Right lung (tissue), 5 donors: ENCODE data around the gene EYS. TPM values are rescaled to one million over a fixed set of nuclear protein-coding genes. Genes with fewer than 3 reads are reported as not detected.

ENCODE experiments used
- DNase-seq, 2 donors: peaks; one replicate each; pipeline ENCODE4 v3.0.0-alpha.2; 2013
- polyA plus RNA-seq, 5 donors: library from polyadenylated mRNA; unstranded; fragments of 120-200 nt; gene quantifications; one replicate each; pipeline versions ENCODE4 v1.2.1 to v1.2.3, GENCODE V29; 2013; ENCODE audit warnings: inconsistent platforms in 1 of 5, low replicate concordance in 1 of 5; ENCODE audit not compliant: insufficient read length in 5 of 5, insufficient read depth in 1 of 5

EYS gene
- polyA plus RNA-seq, 5 donors, result 0.28 to 0.72 (median 0.54) TPM

DNA sequence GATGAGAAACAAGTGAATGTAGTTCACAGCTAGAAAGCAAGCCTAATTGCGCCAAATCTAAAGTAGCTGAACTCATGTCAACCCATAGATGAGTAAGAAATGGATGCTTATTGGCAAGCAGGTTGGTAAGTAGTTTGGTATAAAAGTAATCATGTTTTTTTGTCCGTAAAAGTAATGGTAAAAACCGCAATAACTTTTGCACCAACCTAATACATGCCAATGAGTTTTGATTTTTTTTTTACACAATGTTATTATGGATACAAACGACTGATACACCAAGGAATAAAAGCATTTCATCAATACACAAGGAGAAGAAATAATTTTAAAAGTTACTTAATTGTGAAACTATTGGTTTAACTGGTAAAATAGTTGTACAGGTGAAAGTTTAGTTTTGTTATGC is 977.5 kb downstream of the EYS start:
- no peak for DNase-seq

DNA sequence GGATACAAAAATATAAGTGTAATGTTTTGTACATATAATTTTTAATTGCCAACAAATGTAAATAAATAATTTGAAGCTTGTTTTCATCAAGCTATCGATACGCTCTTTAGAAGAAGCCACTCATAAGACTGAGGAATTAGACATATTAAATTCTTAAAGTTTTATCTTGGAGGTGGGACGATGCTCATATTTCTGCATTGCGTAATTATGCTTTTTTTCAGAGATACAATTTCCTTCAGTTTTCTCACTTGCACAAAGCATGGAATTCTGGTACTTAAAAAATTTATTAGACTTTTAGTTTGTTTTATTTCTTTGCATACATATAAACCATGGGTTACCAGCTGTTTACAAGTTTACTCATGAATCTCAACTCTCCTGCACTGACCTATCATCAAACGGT is 980.0 kb downstream of the EYS start:
- DNase-seq, result no peak

DNA sequence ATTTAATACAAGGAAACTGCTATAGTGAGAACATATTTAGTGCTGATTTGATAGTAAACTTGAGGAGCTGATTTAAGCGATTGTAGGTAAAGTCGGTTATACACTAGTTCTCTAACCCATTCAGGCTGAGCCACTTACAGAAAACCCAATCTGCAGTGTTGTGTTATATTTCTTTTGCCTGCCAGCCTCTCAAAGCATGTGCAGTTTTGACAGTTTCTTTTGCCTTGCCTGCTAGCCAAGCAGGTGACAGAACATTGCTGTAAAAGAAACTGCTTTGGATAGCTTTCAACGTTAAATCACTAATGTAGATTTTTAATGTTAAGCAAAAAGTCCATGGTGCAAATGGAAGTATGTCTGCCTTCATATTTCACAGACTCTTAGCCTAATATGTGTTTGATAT is 982.9 kb downstream of the EYS start:
- no peak for DNase-seq

DNA sequence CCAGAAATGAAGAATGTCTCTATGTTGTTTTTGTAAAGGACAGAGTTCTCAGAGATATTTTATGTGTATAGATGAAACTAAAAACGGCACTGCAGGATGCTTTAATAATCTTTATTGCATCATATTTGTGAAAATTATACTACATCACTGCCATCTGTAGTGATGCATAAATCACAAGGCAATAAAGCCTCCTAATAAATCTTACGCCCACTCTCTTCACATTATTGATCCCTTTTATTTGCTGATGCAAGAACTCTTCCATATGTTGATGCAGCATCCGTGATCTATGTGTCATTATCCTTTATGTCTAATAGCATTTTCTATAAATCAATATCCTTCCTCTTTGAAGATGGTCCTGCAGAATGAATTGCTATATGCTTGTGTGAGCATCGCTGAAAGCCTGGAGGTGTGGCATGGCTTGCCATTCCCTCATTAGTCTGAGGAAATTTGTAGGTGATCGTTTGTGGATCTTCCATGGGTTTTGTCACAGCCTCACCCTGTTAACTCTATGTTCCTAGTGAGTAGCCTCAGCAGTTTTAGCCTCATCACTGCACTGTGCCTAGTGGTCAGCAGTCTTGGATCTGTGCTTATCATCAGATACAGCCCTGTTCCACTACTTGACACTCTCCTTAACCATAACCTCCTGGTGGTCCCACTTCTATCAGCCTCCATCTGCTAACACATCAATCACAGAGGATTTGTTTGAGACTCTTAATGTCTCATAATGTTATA is 983.5 kb downstream of the EYS start:
- no peak for DNase-seq

DNA sequence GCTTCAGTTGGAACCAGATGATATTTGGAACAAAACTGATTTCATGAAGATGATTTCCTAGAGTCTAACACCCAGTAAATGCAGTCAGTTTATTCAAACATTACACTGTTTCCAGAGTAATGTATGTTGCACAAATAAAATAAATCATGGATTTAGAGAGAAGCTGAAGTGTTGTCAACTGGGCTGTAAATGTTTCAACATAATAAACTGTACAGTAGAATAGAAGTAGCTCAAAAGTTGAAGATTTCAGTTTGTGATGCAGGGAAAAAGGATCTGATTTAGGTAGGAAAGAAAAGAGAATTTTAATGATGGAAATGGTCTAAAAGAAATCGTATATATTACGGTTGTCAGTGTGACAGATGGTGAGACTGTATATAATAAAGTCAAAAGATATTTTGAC is 985.2 kb downstream of the EYS start:
- DNase-seq, result no peak

DNA sequence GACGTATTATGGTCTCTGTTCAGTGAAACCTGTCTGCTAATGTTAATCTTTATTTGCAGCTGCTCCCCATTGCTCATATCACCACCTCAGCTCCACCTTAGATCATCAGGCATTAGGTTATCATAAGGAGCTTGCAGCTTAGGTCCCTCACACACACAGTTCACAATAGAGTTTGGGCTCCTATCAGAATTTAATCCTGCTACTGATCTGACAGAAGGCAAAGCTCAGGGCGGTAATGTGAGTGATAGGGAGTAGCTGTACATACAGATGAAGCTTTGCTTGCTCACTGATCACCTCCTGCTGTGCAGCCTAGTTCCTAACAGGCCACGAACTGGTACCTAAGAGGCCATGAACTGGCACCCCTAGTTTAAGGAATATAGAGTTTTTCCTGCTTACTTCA is 989.7 kb downstream of the EYS start:
- DNase-seq, result no peak

DNA sequence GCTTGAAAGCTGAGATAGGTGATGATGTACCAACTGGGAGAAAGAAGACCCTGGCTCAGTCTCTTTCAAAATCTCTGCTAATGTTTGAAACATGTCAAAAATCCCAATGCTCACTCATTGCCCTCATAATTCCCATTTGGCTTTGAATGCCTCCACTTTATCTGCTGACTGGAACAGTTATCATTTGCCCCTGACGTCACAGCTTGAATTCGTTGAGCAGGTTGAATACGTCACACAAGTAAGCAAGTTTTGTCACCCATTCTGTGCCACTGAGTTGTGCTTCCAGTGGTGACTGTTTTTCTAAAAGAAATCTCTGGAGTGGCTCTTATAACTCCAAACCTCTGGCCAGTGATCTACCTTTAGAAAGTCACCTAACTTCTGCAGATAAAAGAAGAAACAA is 991.4 kb downstream of the EYS start:
- DNase-seq, result no peak

DNA sequence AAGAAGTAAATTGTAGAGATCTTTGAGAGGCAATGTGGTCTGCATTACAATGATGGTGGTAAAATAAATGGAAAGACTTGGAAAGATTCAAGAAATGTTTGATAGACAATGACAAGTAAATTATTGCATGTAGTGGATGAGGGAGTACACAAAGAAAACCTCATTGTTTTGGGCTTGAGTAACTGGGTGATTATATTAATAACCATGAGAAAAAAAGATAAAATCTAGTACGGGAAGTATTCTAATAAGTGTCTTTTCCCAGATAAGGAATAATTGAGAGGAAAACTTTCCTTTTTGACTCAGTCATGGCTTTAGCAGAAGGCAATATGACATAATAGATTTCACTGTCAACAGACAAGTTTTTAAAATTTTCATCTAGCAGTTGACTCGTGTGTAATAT is 993.0 kb downstream of the EYS start:
- DNase-seq, result no peak

DNA sequence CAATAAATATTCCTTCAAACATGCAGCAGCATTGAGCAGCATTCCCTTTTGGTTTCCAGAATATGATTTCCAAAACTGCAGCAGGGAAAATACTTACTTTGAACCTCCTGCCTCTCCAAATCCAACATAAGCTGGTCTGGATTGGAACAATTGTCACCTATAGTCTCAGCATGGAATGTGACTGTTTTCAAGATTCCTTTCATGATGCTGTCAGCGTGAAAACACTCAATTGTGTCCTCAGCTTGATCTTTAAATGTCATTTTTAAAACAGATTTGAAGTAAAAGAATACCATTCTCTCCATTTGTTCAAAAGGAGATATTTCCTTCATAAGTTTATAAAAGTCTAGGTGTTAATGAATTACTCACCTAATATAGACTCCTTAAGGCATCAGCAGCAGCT is 993.9 kb downstream of the EYS start:
- DNase-seq, result no peak

DNA sequence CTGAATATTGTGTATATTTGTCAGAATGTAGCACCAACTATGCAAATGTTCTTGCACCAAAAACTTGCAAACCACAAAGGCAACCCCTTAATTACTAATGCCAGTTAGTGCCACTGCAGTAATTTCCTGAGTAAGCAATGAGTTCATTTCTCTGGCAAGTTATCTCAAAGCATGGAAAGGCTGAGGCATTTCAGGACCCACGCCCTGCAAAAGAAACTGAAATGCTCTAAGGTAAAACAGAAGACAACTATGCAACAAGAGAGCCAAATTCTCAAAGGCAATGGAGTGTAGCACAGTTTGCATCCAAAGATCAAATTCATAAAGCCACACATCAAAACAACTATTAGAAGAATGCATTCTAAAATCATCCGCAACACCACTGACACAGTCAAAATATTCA is 994.4 kb downstream of the EYS start:
- no peak for DNase-seq

DNA sequence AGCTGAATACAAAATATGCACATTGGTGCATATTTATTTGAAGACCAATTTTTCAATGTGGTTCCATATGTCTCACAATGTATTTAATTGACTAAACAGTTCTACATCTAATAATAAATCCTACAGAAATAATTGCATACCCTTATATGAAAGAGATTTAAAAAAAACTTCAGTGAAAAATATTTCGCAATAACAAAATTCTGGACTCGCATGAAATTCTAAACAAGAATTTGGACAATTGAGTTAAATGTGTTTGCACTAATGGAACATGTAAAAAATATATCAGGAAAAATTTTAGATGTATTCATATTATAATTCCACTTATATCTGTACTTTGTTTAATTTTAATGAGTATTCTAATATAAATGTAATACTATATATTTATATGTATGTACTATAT is 1003.1 kb downstream of the EYS start:
- DNase-seq, result no peak

DNA sequence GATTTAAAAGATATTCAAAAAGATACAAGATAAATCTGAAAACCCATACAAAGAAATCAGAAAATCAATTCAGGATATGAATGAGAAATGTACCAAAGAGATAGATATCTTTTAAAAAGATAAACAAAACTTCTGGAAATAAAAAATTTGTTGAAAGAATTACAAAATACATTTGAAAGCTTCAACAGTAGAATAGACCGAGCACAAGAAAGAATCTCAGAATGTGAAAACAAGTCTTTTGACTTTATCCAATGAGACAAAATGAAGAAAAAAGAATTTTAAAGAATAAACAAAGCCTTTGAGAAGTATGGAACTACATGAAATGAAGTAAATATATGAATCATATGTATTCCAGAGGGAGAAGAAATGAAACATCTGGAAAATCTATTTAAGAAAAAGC is 1011.0 kb downstream of the EYS start:
- DNase-seq, result no peak

DNA sequence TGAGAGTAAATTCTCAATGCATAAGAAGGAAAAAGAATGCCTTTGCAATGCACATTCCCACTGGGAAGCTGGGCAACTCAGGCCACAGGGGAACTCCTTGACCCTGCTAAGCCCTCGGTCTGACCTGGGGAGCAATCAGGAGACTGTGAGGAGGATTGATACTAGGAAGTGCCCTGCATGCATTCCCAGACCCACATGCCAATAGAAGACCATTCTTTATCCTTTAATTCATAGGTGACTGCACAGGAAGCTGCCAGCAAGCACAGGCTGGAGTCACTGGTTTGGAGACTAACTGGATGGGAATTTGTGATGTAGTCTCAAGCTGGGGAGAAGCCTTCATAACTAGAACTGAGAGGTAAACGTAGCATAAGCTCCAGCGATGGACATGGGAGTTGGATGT is 1012.7 kb downstream of the EYS start:
- no peak for DNase-seq

DNA sequence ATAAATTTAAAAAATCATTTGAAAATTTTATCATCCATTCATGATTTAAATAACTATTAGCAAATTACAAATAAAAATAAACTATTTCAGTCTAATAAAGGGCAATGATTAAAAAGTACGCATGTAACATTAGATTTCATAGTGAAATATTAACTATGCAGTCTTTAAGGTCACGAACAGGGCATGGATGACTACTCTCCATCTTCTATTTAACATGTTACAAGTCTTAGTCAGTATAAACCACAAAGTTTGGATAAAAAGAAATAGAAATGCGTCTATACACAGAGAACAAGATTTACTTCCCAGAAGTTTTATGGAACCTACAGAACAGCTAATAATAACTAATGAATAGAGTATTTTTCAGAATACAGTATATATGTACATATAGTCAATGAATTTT is 1016.0 kb downstream of the EYS start:
- DNase-seq, result no peak

DNA sequence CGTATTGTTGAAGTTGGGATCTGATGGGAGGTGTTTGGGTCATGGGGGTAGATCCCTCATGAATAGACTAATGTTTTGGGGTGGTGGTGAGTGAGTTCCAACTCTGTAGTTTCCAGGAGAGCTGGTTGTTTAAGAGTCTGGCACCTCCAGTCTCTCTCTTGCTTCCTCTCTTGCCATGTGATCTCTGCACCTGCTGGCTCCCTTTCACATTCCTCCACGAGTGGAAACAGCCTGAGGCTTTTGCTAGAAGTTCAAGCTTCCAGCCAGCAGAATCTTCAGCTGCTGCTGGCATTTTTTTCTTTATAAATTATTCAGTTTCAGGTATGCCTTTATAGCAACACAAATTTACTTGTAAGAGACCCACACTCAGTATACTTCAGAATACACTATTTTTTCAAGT is 1021.6 kb downstream of the EYS start:
- no peak for DNase-seq

DNA sequence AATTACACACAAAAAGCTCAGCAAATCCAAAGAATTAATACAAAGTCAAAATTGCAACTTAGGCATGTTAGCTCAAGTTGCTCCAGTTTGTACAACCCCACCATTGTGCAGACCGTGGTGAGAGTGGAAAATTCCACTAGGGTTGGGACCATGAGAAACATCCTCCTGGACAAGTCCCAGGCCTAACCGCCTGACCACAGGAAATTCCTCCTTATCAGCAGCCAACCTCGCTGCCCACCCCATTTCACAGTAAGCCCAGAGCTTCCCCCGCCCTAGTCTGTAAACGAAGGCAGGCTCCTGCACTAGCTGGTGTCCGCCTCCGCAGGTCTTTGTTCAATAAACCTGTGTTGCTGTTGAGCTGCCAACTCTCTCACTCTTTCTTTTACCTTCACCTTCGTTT is 1023.3 kb downstream of the EYS start:
- no peak for DNase-seq

DNA sequence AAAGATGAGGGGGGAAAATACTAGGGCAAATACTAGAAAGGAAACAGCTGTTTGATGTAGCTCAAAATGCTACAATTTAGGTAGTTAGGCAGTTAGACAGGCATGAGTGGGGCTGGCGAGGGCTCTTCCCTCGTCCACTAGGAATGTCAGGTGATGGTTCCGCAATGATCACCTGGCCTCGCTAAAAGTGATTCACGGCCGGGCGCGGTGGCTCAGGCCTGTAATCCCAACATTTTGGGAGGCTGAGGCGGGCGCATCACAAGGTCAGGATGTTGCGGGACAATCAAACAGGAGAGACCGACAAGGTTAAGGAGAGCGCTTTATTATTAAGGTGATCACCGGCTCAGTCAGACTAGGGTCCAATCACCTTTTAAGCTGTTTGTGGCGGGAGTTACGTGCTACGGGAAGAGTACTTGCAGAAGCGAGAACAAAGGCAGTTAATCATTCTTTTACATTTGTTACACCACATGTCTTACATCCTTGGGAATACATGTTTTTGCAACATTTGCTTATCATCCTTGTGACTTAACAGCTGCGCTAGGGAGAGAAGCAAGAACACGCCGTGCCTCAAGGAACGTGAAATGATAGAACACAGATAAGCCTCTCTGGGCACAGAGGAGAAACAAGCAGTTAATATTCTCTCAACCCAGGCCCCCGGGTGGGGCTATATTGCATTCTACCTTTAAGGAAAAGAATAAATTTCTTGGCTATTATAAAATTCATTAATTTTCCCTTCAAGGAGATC is 1025.4 kb downstream of the EYS start:
- DNase-seq, result no peak

DNA sequence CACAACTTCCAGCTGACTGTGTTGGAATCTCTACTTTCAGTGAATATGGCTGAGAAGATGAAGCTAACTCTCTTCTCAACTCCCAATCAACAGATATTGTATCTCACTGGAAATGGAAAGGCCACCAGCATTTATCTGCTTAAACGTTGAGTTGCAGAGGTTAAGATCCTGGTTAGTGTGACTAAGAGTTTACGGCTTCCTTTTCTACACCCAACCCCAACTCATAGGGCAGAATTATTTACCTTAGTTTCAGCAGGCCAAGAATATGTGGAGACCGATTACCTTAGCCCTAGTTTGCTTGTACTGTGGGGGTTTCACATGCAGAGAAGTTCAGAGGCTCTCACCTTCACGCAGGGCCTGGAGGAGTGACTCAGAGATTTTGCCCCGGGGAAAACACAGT is 1026.6 kb downstream of the EYS start:
- no peak for DNase-seq

DNA sequence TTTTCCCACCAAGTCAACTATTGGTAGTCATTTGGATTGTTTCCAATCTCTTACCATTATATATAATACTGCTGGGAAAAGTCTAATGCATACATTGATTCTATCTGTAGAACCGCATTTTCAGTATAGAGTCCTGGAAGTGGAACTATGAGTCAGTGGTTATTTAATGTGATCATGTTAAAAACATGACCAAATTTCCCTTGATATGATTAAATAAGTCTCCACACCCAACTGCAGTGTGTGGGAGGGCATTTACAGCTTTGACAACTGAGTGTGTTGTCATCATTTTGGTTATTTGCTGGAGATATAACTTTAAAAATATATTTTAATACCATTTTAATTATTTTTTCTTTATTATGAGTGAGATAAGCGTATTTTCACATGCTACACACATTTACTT is 1027.6 kb downstream of the EYS start:
- no peak for DNase-seq

DNA sequence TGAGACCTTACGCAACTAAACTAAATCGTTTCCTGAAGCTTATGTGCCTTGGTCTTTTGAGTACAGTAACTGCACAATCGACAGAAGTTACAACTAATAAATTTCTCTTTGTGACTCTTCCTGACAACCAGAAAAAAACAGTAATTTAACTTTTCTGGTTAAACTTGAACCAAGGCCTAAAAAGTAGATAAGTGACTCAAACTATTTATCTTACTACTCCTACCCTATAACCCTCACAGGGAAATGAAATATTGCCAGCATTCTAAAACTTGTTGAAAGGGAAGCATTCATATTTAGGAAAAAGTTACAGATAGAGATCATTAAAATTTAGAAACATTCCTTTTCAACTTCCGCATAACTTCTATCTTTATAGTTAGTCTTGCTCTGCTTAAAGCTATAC is 1034.4 kb downstream of the EYS start:
- no peak for DNase-seq

DNA sequence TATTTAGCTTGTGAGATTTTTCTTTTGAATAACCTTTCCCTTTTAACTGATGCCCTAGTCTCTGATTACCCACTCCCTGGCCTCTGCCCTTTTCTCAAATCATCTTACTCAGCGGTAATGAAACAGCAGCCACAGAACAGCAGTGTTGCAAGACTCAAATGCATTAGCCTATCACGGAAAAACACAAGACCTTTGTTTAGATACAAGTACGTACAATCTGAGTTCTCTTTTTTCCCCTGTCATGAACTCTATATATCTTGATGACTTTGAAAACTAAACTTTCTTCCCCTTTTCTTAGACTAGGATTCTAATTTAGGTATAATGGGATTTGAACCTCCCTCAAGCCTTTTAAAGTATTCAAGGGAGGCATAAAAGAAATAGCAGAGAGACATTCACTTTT is 1034.9 kb downstream of the EYS start:
- DNase-seq, result peak in 1 of 2 donors; percentile 10

DNA sequence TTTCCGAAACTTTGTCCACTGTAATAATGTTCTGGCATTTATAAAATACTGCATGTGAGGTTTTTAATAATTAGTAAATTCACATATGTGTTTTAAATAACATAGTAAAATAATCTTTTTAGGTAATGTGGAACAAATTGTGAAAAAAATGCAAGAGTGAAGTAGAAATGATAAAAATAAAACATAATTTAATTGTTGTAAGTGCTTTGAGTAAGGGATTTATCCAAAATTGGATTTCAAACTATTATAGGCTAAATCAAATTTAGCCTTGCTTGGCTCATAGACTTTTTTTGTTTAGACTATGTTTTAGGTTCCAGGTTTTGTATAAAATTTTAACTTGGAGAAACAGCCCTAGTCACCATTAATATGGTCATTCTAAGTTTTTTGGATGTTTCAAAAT is 1041.9 kb downstream of the EYS start:
- no peak for DNase-seq

DNA sequence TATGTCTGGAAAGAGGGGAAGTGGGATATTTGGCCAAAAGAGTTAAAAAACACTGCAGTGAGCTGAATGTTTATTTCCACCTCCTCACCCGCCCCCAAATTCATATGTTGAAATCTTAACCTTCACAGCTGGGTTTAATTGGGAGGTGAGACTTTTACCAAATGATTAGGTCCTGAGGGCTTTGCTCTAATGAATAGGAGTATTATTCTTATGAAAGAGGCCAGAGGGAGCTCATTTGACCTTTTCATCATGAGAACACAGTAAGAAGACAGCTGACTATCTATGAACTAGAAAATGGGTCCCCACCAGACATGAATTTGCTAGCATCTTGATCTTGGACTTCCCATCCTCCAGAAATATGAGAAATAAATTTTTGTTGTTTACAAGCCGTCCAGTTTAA is 1042.5 kb downstream of the EYS start:
- DNase-seq, result no peak

DNA sequence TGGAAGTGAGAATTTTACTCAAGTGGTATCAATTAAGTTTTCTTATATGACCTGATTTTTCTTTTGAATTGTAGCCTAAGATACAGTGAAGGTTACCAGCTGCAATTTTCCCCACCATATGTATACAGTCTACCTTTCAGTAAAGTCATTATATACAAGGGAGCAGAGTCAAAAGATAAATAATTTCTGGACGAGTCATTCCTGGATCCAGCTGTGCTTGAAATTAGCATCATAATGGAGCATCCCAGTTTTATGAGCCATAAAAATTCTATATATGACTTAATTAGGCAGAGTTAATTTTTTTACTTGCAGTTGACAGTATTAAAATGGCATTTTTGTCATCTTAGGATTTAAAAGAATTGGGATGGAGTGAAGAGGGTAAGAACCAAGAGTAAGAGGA is 1063.0 kb downstream of the EYS start:
- no peak for DNase-seq
